HCT116 (cell line): ENCODE data around the gene CACNA1E.

Source experiments
- CEBPB ChIP-seq: IDR thresholded peaks from 2 replicates; pipeline ENCODE4 v1.6.1; 2012; ENCODE audit warnings: low read depth
- JUND ChIP-seq: IDR thresholded peaks from 2 replicates; pipeline ENCODE4 v1.6.1; 2012
- POLR2A ChIP-seq: IDR thresholded peaks from 2 replicates; pipeline ENCODE4 v1.7.0; 2011; ENCODE audit warnings: borderline replicate concordance; ENCODE audit not compliant: insufficient read depth, insufficient read length; ENCODE audit errors: extremely low read depth
- TF ChIP-seq, protein P1 (sequence below), 3 experiments: fragments of 200-600 bp in 1 of 3; sonication (generic) in 1 of 3; IDR thresholded peaks in 2 of 3; conservative IDR thresholded peaks in 1 of 3; 2 replicates each; pipeline ENCODE4 v1.5.1; 2012 to 2017; ENCODE audit warnings: low read depth in 2 of 3, low read length in 2 of 3, antibody characterized with exemption in 1 of 3, borderline replicate concordance in 1 of 3, control low read depth in 1 of 3, mild to moderate bottlenecking in 1 of 3, mixed read lengths in 1 of 3, mixed run types in 1 of 3, moderate library complexity in 1 of 3; ENCODE audit not compliant: insufficient read depth in 1 of 3

GRCh38 chr1:181818459-181818858, 335.1 kb downstream of the CACNA1E start:
- TF ChIP-seq, protein P1, sequence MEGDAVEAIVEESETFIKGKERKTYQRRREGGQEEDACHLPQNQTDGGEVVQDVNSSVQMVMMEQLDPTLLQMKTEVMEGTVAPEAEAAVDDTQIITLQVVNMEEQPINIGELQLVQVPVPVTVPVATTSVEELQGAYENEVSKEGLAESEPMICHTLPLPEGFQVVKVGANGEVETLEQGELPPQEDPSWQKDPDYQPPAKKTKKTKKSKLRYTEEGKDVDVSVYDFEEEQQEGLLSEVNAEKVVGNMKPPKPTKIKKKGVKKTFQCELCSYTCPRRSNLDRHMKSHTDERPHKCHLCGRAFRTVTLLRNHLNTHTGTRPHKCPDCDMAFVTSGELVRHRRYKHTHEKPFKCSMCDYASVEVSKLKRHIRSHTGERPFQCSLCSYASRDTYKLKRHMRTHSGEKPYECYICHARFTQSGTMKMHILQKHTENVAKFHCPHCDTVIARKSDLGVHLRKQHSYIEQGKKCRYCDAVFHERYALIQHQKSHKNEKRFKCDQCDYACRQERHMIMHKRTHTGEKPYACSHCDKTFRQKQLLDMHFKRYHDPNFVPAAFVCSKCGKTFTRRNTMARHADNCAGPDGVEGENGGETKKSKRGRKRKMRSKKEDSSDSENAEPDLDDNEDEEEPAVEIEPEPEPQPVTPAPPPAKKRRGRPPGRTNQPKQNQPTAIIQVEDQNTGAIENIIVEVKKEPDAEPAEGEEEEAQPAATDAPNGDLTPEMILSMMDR (IDR thresholded peaks at IDR 0.05 in 2 of 3, conservative IDR thresholded peaks at IDR 0.05 in 1 of 3; ENCODE audit: borderline replicate concordance in 1 of 3, insufficient read depth in 1 of 3, low read depth in 2 of 3, low read length in 2 of 3) = no peak
- TF ChIP-seq POLR2A (no peak), CEBPB (no peak), JUND (no peak)
